ENCODE measurements around the gene HOPX. TPM values are rescaled to one million over a fixed set of nuclear protein-coding genes. Genes with fewer than 3 reads are reported as not detected.

The HOPX gene
- total RNA-seq, 1 experiment from 2014 or later: not detected

GRCh38 chr4:56650262-56651055, 30.6 kb downstream of the HOPX start:
- H3K4ac ChIP-seq (ENCODE audit: low read depth, low read length): no peak overlapping the region
- no peak overlapping the region for H2BK5ac ChIP-seq (ENCODE audit: insufficient read length, low read length)
- H3K27ac ChIP-seq (ENCODE audit: insufficient read length, low read depth, low read length): no peak overlapping the region
- H4K8ac ChIP-seq (replicated peaks; ENCODE audit: insufficient read length, low read depth, low read length): no peak overlapping the region
- H3K18ac ChIP-seq (ENCODE audit: insufficient read length, low read depth, low read length): no peak overlapping the region
- peaks cover 2 to 7% (median 4%) of the 10 kb centered on the region in 3 experiments for H3K36me3 Mint-ChIP-seq (ENCODE audit: insufficient read depth in 1 of 3, low read depth in 3 of 3)
- H3K4me1 ChIP-seq (ENCODE audit: insufficient read depth, low read length): no peaks in the 10 kb centered on the region; the same call in 1 of the 2 replicates
- peaks cover 10 to 30% of the 10 kb centered on the region in 2 experiments; a peak in 3 of 4 replicates for H3K4me1 Mint-ChIP-seq
- no CpG with 5 or more reads among the region's 6 CpGs for WGBS (ENCODE audit: extremely low coverage, insufficient read length, low lambda C conversion rate)
- H3K9ac ChIP-seq (ENCODE audit: extremely low read depth, insufficient read length, low read length): no peak overlapping the region
- no peak overlapping the region for H2BK12ac ChIP-seq (ENCODE audit: insufficient read length, low read depth, low read length)
- H3K27me3 Mint-ChIP-seq (ENCODE audit: low read depth): peaks cover 60% of the 10 kb centered on the region
- no peak overlapping the region for H3K23ac ChIP-seq (ENCODE audit: insufficient read length, low read depth, low read length)
- H2BK15ac ChIP-seq (ENCODE audit: low read depth, low read length): no peak overlapping the region
- H4K5ac ChIP-seq (ENCODE audit: insufficient read length, low read depth, low read length): no peak overlapping the region
- peaks cover 8 to 10% of the 10 kb centered on the region in 2 experiments for H3K9me3 Mint-ChIP-seq
- no peak overlapping the region for H4K91ac ChIP-seq (ENCODE audit: insufficient read length, low read depth, low read length)
- no peak overlapping the region for H3T11ph ChIP-seq (ENCODE audit: low read length)
- no peak for DNase-seq
- no peak overlapping the region for H3K56ac ChIP-seq (ENCODE audit: insufficient read length, low read depth, low read length)
- no peaks in the 10 kb centered on the region for H3K23me2 ChIP-seq (ENCODE audit: insufficient read length, low read depth, low read length, poor library complexity, severe bottlenecking)
- H2BK20ac ChIP-seq (ENCODE audit: low read depth, low read length, poor library complexity, severe bottlenecking): no peak overlapping the region
- peaks cover 23% of the 10 kb centered on the region for H3K27me3 ChIP-seq (ENCODE audit: insufficient read depth, low read length)
- H3K27ac Mint-ChIP-seq: no peak overlapping the region
- no peaks in the 10 kb centered on the region for H3K9me3 ChIP-seq (ENCODE audit: control insufficient read depth, low read depth, low read length)
- H3K4me2 ChIP-seq (ENCODE audit: insufficient read depth, insufficient read length, low read length): no peak overlapping the region
- no peak overlapping the region for H2BK120ac ChIP-seq (ENCODE audit: low read depth, low read length, poor library complexity, severe bottlenecking)
- H3K79me2 ChIP-seq (ENCODE audit: insufficient read depth, low read length): no peaks in the 10 kb centered on the region
- no peaks in the 10 kb centered on the region for H3K79me1 ChIP-seq (ENCODE audit: insufficient read depth, low read depth, low read length, poor library complexity, severe bottlenecking)
- H2AFZ ChIP-seq (ENCODE audit: low read length): no peak overlapping the region
- H4K20me1 ChIP-seq (ENCODE audit: control insufficient read depth, insufficient read depth, insufficient read length): no peaks in the 10 kb centered on the region
- TF ChIP-seq CTCF (conservative IDR thresholded peaks at IDR 0.05): peak; percentile 36; the same call in 2 of the 3 replicates
- no peak overlapping the region for H3K14ac ChIP-seq (ENCODE audit: insufficient read depth, low read length)
- H2AK5ac ChIP-seq (ENCODE audit: insufficient read length, low read length): no peak overlapping the region
- no peak overlapping the region; a peak in 1 of 5 replicates for H3K4me3 Mint-ChIP-seq
